Natural killer cell treated with Interleukin-12 subunit alpha and Interleukin-12 subunit beta and Interleukin-15 and Interleukin-18, amount 100 ng/mL, for 72 hours (primary cell): ENCODE data around the gene ZNF331. TPM values are rescaled to one million over a fixed set of nuclear protein-coding genes. Genes with fewer than 3 reads are reported as not detected.

Experiments
- ATAC-seq, 2 donors: fragments of 150-1000 bp; cut with Tn5 transposase in 1 of 2; sonication (Bioruptor Pico), chemical (Tn5 transposase) in 1 of 2; 2 replicates each; pipeline ENCODE4 v1.10.0; 2021
- DNase-seq: peaks from one replicate; pipeline ENCODE4 v3.0.0; 2022; ENCODE audit warnings: low spot score
- H3K27ac Mint-ChIP-seq, 2 donors: 1 replicate in 1 of 2; 2 replicates in 1 of 2; pipeline ENCODE4 v1.8.0; 2022; ENCODE audit warnings: mixed read lengths in 2 of 2, mild to moderate bottlenecking in 1 of 2, moderate library complexity in 1 of 2
- H3K27me3 Mint-ChIP-seq, 2 donors: 1 replicate in 1 of 2; 2 replicates in 1 of 2; pipeline ENCODE4 v1.8.0; 2022; ENCODE audit warnings: mixed read lengths in 2 of 2
- H3K36me3 Mint-ChIP-seq: one replicate; pipeline ENCODE4 v1.8.0; 2022; ENCODE audit warnings: mixed read lengths
- H3K4me1 Mint-ChIP-seq, 2 donors: 1 replicate in 1 of 2; 2 replicates in 1 of 2; pipeline ENCODE4 v1.8.0; 2022; ENCODE audit warnings: low read depth in 2 of 2, mixed read lengths in 2 of 2, mild to moderate bottlenecking in 1 of 2
- H3K4me3 Mint-ChIP-seq: one replicate; pipeline ENCODE4 v1.8.0; 2022; ENCODE audit warnings: mixed read lengths
- H3K9me3 Mint-ChIP-seq: 2 replicates; pipeline ENCODE4 v1.8.0; 2022; ENCODE audit warnings: mixed read lengths
- total RNA-seq, 2 donors: library from RNA; stranded (reverse); gene quantifications; one replicate each; pipeline ENCODE4 v1.2.3, GENCODE V29; 2022

ZNF331 gene
- total RNA-seq, 2 donors from 2014 or later, result 12.0 to 15.1 TPM

- Mint-ChIP-seq H3K27me3 (no peaks in the 10 kb centered on the region), H3K9me3 (peaks cover 9% of the 10 kb centered on the region)
- DNase-seq, result no peak
Observed at GRCh38 chr19:53571339-53571738, 33.4 kb downstream of the ZNF331 start.

GRCh38 chr19:53576941-53577653 is 39.2 kb downstream of the ZNF331 start:
- ATAC-seq (no peak), DNase-seq (no peak)
- H3K4me1 Mint-ChIP-seq, result no peaks in the 10 kb centered on the region
- H3K27me3 Mint-ChIP-seq, result no peaks in the 10 kb centered on the region
- no peak overlapping the region for H3K4me3 Mint-ChIP-seq
- H3K36me3 Mint-ChIP-seq, result peaks cover 37% of the 10 kb centered on the region
- H3K27ac Mint-ChIP-seq, result no peak overlapping the region
- H3K9me3 Mint-ChIP-seq, result peaks cover 20% of the 10 kb centered on the region

More at GRCh38 chr19:53571339-53571738, 33.4 kb downstream of the ZNF331 start:
- H3K4me3 Mint-ChIP-seq, result no peak overlapping the region
- H3K36me3 Mint-ChIP-seq, result peaks cover 29% of the 10 kb centered on the region
- peaks cover 5% of the 10 kb centered on the region in 2 donors for H3K4me1 Mint-ChIP-seq
- H3K27ac Mint-ChIP-seq, result no peak overlapping the region
- ATAC-seq, result no peak

- H3K4me1 Mint-ChIP-seq, result no peaks in the 10 kb centered on the region
- H3K27ac Mint-ChIP-seq, result no peak overlapping the region
- peaks cover 20% of the 10 kb centered on the region for H3K9me3 Mint-ChIP-seq
- DNase-seq, result no peak
- no peak overlapping the region for H3K4me3 Mint-ChIP-seq
- ATAC-seq, result no peak
- peaks cover 37% of the 10 kb centered on the region for H3K36me3 Mint-ChIP-seq
- no peaks in the 10 kb centered on the region for H3K27me3 Mint-ChIP-seq
Observed at GRCh38 chr19:53577968-53578367, 40.0 kb downstream of the ZNF331 start.

GRCh38 chr19:53579518-53579917 is 41.6 kb downstream of the ZNF331 start:
- peaks cover 34% of the 10 kb centered on the region for H3K36me3 Mint-ChIP-seq
- no peak overlapping the region for H3K4me3 Mint-ChIP-seq
- H3K27ac Mint-ChIP-seq, result no peak overlapping the region
- H3K27me3 Mint-ChIP-seq, result no peaks in the 10 kb centered on the region
- DNase-seq, result no peak
- peaks cover 20% of the 10 kb centered on the region for H3K9me3 Mint-ChIP-seq
- ATAC-seq, result no peak
- no peaks in the 10 kb centered on the region for H3K4me1 Mint-ChIP-seq

- DNase-seq (no peak), ATAC-seq (no peak)
- H3K9me3 Mint-ChIP-seq, result peaks cover 20% of the 10 kb centered on the region
- H3K27ac Mint-ChIP-seq, result no peak overlapping the region
- peaks cover 29% of the 10 kb centered on the region for H3K36me3 Mint-ChIP-seq
- no peak overlapping the region for H3K4me3 Mint-ChIP-seq
- no peaks in the 10 kb centered on the region for H3K27me3 Mint-ChIP-seq
- H3K4me1 Mint-ChIP-seq, result no peaks in the 10 kb centered on the region
Observed at GRCh38 chr19:53580871-53581835, 43.2 kb downstream of the ZNF331 start.

GRCh38 chr19:53581871-53582279 is 43.9 kb downstream of the ZNF331 start:
- H3K27ac Mint-ChIP-seq, result no peak overlapping the region
- H3K4me1 Mint-ChIP-seq, result no peaks in the 10 kb centered on the region
- peaks cover 21% of the 10 kb centered on the region for H3K36me3 Mint-ChIP-seq
- no peak overlapping the region for H3K4me3 Mint-ChIP-seq
- H3K9me3 Mint-ChIP-seq, result peaks cover 17% of the 10 kb centered on the region
- no peaks in the 10 kb centered on the region for H3K27me3 Mint-ChIP-seq
- no peak for DNase-seq
- ATAC-seq, result no peak

GRCh38 chr19:53583181-53583580 is 45.2 kb downstream of the ZNF331 start:
- DNase-seq (no peak), ATAC-seq (no peak)
- no peaks in the 10 kb centered on the region for H3K4me1 Mint-ChIP-seq
- peaks cover 10% of the 10 kb centered on the region for H3K9me3 Mint-ChIP-seq
- H3K36me3 Mint-ChIP-seq, result peaks cover 9% of the 10 kb centered on the region
- H3K27me3 Mint-ChIP-seq, result no peaks in the 10 kb centered on the region
- no peak overlapping the region for H3K4me3 Mint-ChIP-seq
- H3K27ac Mint-ChIP-seq, result no peak overlapping the region

GRCh38 chr19:53586277-53586691 is 48.3 kb downstream of the ZNF331 start:
- Mint-ChIP-seq H3K27ac (no peak overlapping the region), H3K27me3 (no peaks in the 10 kb centered on the region)

GRCh38 chr19:53594811-53595509 is 57.0 kb downstream of the ZNF331 start:
- peak in 1 of 2 donors; percentile 24 for ATAC-seq
- H3K27ac Mint-ChIP-seq, result no peak overlapping the region
- no peak for DNase-seq
- H3K9me3 Mint-ChIP-seq, result no peaks in the 10 kb centered on the region
- no peaks in the 10 kb centered on the region for H3K36me3 Mint-ChIP-seq
- no peaks in the 10 kb centered on the region for H3K4me1 Mint-ChIP-seq
- no peak overlapping the region for H3K4me3 Mint-ChIP-seq
- H3K27me3 Mint-ChIP-seq, result no peaks in the 10 kb centered on the region

More at GRCh38 chr19:53586277-53586691, 48.3 kb downstream of the ZNF331 start:
- ATAC-seq (no peak), DNase-seq (no peak)
- H3K36me3 Mint-ChIP-seq, result no peaks in the 10 kb centered on the region
- H3K9me3 Mint-ChIP-seq, result peaks cover 1% of the 10 kb centered on the region
- no peaks in the 10 kb centered on the region for H3K4me1 Mint-ChIP-seq
- H3K4me3 Mint-ChIP-seq, result no peak overlapping the region

- Mint-ChIP-seq H3K4me3 (no peak overlapping the region), H3K27me3 (no peaks in the 10 kb centered on the region)
Observed at GRCh38 chr19:53595510-53595867, 57.5 kb downstream of the ZNF331 start.

GRCh38 chr19:53596056-53596455 is 58.1 kb downstream of the ZNF331 start:
- no peaks in the 10 kb centered on the region for H3K27me3 Mint-ChIP-seq
- no peak for DNase-seq
- no peaks in the 10 kb centered on the region for H3K36me3 Mint-ChIP-seq
- ATAC-seq, result no peak
- H3K27ac Mint-ChIP-seq, result no peak overlapping the region
- H3K4me3 Mint-ChIP-seq, result no peak overlapping the region
- H3K9me3 Mint-ChIP-seq, result no peaks in the 10 kb centered on the region
- H3K4me1 Mint-ChIP-seq, result no peaks in the 10 kb centered on the region

More at GRCh38 chr19:53595510-53595867, 57.5 kb downstream of the ZNF331 start:
- DNase-seq, result no peak
- Mint-ChIP-seq H3K36me3 (no peaks in the 10 kb centered on the region), H3K9me3 (no peaks in the 10 kb centered on the region), H3K4me1 (no peaks in the 10 kb centered on the region), H3K27ac (no peak overlapping the region)
- no peak for ATAC-seq

GRCh38 chr19:53597023-53597422 is 59.1 kb downstream of the ZNF331 start:
- no peaks in the 10 kb centered on the region for H3K9me3 Mint-ChIP-seq
- no peak overlapping the region for H3K4me3 Mint-ChIP-seq
- DNase-seq, result no peak
- H3K27me3 Mint-ChIP-seq, result peaks cover 0 to 2% of the 10 kb centered on the region in 2 donors
- H3K27ac Mint-ChIP-seq, result no peak overlapping the region
- no peaks in the 10 kb centered on the region for H3K4me1 Mint-ChIP-seq
- H3K36me3 Mint-ChIP-seq, result no peaks in the 10 kb centered on the region
- no peak for ATAC-seq

GRCh38 chr19:53598361-53598760 is 60.4 kb downstream of the ZNF331 start:
- Mint-ChIP-seq H3K27ac (no peak overlapping the region), H3K4me1 (no peaks in the 10 kb centered on the region), H3K4me3 (no peak overlapping the region), H3K27me3 (peaks cover 0 to 2% of the 10 kb centered on the region in 2 donors), H3K36me3 (no peaks in the 10 kb centered on the region), H3K9me3 (no peaks in the 10 kb centered on the region)
- no peak for ATAC-seq
- DNase-seq, result no peak
